ENCODE measurements around the gene ITSN1. TPM values are rescaled to one million over a fixed set of nuclear protein-coding genes. Genes with fewer than 3 reads are reported as not detected.
"Not testable (repeated sequence)": the region's sequence is repeated elsewhere in the genome, so short reads cannot be mapped to it uniquely, and the experiment has no call there.

ITSN1 gene
- total RNA-seq, 1 donor from 2014 or later = 116 TPM

GRCh38 chr21:33924766-33925100 lies 282.4 kb downstream of the ITSN1 start:
- no peak overlapping the region for H3K4me3 Mint-ChIP-seq (ENCODE audit: low read depth)
- no peaks in the 10 kb centered on the region for H3K4me1 Mint-ChIP-seq (ENCODE audit: low read depth)
- H3K9me3 Mint-ChIP-seq (ENCODE audit: low read depth) = no peaks in the 10 kb centered on the region
- DNase-seq (ENCODE audit: low spot score, unreplicated experiment) = no peak
- TF ChIP-seq, protein P1, sequence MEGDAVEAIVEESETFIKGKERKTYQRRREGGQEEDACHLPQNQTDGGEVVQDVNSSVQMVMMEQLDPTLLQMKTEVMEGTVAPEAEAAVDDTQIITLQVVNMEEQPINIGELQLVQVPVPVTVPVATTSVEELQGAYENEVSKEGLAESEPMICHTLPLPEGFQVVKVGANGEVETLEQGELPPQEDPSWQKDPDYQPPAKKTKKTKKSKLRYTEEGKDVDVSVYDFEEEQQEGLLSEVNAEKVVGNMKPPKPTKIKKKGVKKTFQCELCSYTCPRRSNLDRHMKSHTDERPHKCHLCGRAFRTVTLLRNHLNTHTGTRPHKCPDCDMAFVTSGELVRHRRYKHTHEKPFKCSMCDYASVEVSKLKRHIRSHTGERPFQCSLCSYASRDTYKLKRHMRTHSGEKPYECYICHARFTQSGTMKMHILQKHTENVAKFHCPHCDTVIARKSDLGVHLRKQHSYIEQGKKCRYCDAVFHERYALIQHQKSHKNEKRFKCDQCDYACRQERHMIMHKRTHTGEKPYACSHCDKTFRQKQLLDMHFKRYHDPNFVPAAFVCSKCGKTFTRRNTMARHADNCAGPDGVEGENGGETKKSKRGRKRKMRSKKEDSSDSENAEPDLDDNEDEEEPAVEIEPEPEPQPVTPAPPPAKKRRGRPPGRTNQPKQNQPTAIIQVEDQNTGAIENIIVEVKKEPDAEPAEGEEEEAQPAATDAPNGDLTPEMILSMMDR (IDR thresholded peaks at IDR 0.05; ENCODE audit: unreplicated experiment) = no peak
- H3K27ac Mint-ChIP-seq = no peak overlapping the region
- no peaks in the 10 kb centered on the region for H3K27me3 Mint-ChIP-seq
- no peaks in the 10 kb centered on the region for H3K36me3 Mint-ChIP-seq (ENCODE audit: insufficient read depth)

DNA sequence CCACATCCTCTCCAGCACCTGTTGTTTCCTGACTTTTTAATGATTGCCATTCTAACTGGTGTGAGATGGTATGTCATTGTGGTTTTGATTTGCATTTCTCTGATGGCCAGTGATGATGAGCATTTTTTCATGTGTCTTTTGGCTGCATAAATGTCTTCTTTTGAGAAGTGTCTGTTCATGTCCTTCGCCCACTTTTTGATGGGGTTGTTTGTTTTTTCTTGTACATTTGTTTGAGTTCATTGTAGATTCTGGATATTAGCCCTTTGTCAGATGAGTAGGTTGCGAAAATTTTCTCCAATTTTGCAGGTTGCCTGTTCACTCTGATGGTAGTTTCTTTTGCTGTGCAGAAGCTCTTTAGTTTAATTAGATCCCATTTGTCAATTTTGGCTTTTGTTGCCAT lies 283.9 kb downstream of the ITSN1 start:
- not testable (repeated sequence) for DNase-seq (ENCODE audit: low spot score, unreplicated experiment); H3K27ac Mint-ChIP-seq; H3K9me3 Mint-ChIP-seq (ENCODE audit: low read depth); H3K36me3 Mint-ChIP-seq (ENCODE audit: insufficient read depth); H3K4me3 Mint-ChIP-seq (ENCODE audit: low read depth); H3K27me3 Mint-ChIP-seq; H3K4me1 Mint-ChIP-seq (ENCODE audit: low read depth)

DNA sequence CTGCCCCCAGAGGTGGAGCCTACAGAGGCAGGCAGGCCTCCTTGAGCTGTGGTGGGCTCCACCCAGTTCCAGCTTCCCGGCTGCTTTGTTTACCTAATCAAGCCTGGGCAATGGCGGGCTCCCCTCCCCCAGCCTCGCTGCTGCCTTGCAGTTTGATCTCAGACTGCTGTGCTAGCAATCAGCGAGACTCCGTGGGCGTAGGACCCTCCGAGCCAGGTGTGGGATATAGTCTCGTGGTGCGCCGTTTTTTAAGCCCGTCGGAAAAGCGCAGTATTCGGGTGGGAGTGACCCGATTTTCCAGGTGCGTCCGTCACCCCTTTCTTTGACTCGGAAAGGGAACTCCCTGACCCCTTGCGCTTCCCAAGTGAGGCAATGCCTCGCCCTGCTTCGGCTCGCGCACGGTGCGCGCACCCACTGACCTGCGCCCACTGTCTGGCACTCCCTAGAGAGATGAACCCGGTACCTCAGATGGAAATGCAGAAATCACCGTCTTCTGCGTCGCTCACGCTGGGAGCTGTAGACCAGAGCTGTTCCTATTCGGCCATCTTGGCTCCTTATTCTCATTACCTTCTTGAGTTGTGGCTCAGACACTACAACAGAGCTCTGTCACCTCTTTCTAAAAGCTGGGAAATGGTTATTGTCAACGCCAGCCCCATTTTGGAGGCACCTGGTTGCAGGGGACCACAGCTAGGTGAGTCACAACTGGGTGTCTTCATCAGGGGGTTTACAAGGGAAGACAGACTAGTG lies 288.9 kb downstream of the ITSN1 start:
- DNase-seq (ENCODE audit: low spot score, unreplicated experiment); H3K4me1 Mint-ChIP-seq (ENCODE audit: low read depth); H3K9me3 Mint-ChIP-seq (ENCODE audit: low read depth); H3K27me3 Mint-ChIP-seq; H3K36me3 Mint-ChIP-seq (ENCODE audit: insufficient read depth): not testable (repeated sequence)
- Mint-ChIP-seq H3K27ac (peak overlapping the region; percentile 97), H3K4me3 (ENCODE audit: low read depth) (peak overlapping the region; percentile 83)

DNA sequence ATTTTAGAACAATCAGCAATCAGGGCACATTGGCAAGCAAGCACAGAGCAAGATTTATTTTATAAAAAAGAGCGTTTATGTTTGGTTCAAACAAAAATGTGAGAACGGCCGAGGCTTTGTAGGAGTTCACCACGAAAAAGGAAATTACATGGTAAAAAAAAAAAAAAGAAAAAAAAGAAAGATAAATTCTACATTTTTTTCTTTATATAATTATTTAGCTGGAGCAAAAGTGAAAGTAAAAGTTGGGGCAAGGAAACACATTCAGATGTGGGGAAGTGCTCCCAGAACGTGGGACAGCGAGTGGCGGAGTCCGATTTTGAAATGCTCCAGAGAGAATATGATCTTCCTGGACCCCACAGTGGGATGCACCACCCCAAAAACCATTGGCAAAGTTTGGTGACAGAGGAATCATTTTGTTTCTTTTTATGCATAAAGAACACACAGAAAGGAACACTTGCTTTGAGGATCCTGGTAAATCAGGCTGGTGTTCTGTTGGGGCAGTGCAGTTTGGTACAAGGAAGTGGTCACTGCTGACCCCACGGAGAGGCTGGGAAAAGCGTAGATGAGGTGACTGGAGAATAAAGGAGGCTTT lies 289.6 kb downstream of the ITSN1 start:
- H3K36me3 Mint-ChIP-seq (ENCODE audit: insufficient read depth) = peaks cover 8% of the 10 kb centered on the region
- no peak for DNase-seq (ENCODE audit: low spot score, unreplicated experiment)
- H3K27me3 Mint-ChIP-seq = no peaks in the 10 kb centered on the region
- H3K4me1 Mint-ChIP-seq (ENCODE audit: low read depth) = peaks cover 8% of the 10 kb centered on the region
- peak overlapping the region; percentile 83 for H3K4me3 Mint-ChIP-seq (ENCODE audit: low read depth)
- TF ChIP-seq, protein P1 (IDR thresholded peaks at IDR 0.05; ENCODE audit: unreplicated experiment) = no peak
- peak overlapping the region; percentile 97 for H3K27ac Mint-ChIP-seq
- H3K9me3 Mint-ChIP-seq (ENCODE audit: low read depth) = peaks cover 6% of the 10 kb centered on the region

DNA sequence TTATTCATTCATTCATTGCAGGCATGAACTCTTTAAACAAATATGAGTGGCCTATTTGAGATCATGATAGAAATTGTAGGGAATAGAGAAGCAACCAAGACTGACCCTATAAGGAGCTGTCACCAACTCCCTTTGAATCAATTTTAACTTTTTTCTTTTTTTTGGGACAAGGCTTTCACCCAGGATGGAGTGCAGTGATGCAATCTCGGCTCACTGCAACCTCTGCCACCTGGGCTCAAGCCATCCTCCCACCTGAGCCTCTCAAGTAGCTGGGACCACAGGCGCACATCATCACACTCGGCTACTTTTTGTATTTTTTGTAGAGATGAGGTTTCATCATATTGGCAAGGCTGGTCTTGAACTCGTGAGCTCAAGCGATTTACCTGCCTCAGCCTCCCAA lies 290.4 kb downstream of the ITSN1 start:
- Mint-ChIP-seq H3K27me3 (no peaks in the 10 kb centered on the region), H3K27ac (no peak overlapping the region), H3K9me3 (ENCODE audit: low read depth) (peaks cover 6% of the 10 kb centered on the region), H3K4me1 (ENCODE audit: low read depth) (peaks cover 8% of the 10 kb centered on the region), H3K36me3 (ENCODE audit: insufficient read depth) (peaks cover 8% of the 10 kb centered on the region), H3K4me3 (ENCODE audit: low read depth) (peak overlapping the region; percentile 83)
- no peak for DNase-seq (ENCODE audit: low spot score, unreplicated experiment)
- TF ChIP-seq, protein P1 (IDR thresholded peaks at IDR 0.05; ENCODE audit: unreplicated experiment) = no peak

- H3K4me1 Mint-ChIP-seq (ENCODE audit: low read depth) = peaks cover 7% of the 10 kb centered on the region
- DNase-seq (ENCODE audit: low spot score, unreplicated experiment) = no peak
- no peaks in the 10 kb centered on the region for H3K27me3 Mint-ChIP-seq
- no peak overlapping the region for H3K27ac Mint-ChIP-seq
- TF ChIP-seq, protein P1 (IDR thresholded peaks at IDR 0.05; ENCODE audit: unreplicated experiment) = no peak
- H3K4me3 Mint-ChIP-seq (ENCODE audit: low read depth) = no peak overlapping the region
- peaks cover 14% of the 10 kb centered on the region for H3K36me3 Mint-ChIP-seq (ENCODE audit: insufficient read depth)
- peaks cover 5% of the 10 kb centered on the region for H3K9me3 Mint-ChIP-seq (ENCODE audit: low read depth)
Observed at GRCh38 chr21:33936301-33937038, 294.2 kb downstream of the ITSN1 start.
